Upper lobe of left lung (tissue), 6 donors: ENCODE results near the gene ATXN7. TPM values are rescaled to one million over a fixed set of nuclear protein-coding genes. Genes with fewer than 3 reads are reported as not detected.

Experiments used
- ATAC-seq, 2 donors: fragments of 200-7000 bp; cut with Tn5 transposase; one replicate each; pipeline ENCODE4 v1.9.1; 2022; ENCODE audit warnings: mild to moderate bottlenecking in 2 of 2, moderate library complexity in 2 of 2; ENCODE audit not compliant: low FRiP score in 2 of 2
- DNase-seq, 2 donors: peaks; one replicate each; pipeline ENCODE4 v3.0.0-alpha.2; 2019 to 2020
- H3K27ac ChIP-seq, 4 donors: fragments of 200-600 bp; sonication (generic); one replicate each; pipeline ENCODE4 v1.5.1; 2016 to 2019
- H3K27me3 ChIP-seq, 4 donors: fragments of 200-600 bp; sonication (generic); one replicate each; pipeline ENCODE4 v1.5.1; 2017 to 2019
- H3K36me3 ChIP-seq, 4 donors: fragments of 200-600 bp; sonication (generic); one replicate each; pipeline ENCODE4 v1.5.1; 2016 to 2019
- H3K4me1 ChIP-seq, 4 donors: fragments of 200-600 bp; sonication (generic); one replicate each; pipeline ENCODE4 v1.5.1; 2018 to 2019
- H3K4me3 ChIP-seq, 4 donors: fragments of 200-600 bp; sonication (generic); one replicate each; pipeline ENCODE4 v1.5.1; 2017 to 2019; ENCODE audit warnings: mild to moderate bottlenecking in 2 of 4, moderate library complexity in 1 of 4
- H3K9me3 ChIP-seq, 4 donors: fragments of 200-600 bp; sonication (generic); one replicate each; pipeline ENCODE4 v1.5.1; 2018 to 2019
- CTCF ChIP-seq, 6 experiments: fragments of 450-650 bp in 4 of 6; fragments of 200-600 bp in 2 of 6; sonication (generic) in 2 of 6; IDR thresholded peaks; one replicate each; pipeline ENCODE4 v1.5.1; 2016 to 2019; ENCODE audit warnings: antibody characterized with exemption in 6 of 6
- EP300 ChIP-seq, 4 donors: sonication (generic); formaldehyde crosslinking; IDR thresholded peaks; one replicate each; pipeline ENCODE4 v1.5.1; 2017; ENCODE audit warnings: antibody characterized with exemption in 4 of 4, control low read depth in 2 of 4
- POLR2A ChIP-seq, 4 donors: fragments of 450-650 bp; IDR thresholded peaks; one replicate each; pipeline ENCODE4 v1.5.1; 2016 to 2017; ENCODE audit warnings: antibody characterized with exemption in 4 of 4, mild to moderate bottlenecking in 2 of 4
- POLR2AphosphoS5 ChIP-seq, 2 donors: sonication (generic); formaldehyde crosslinking; IDR thresholded peaks; one replicate each; pipeline ENCODE4 v1.5.1; 2017; ENCODE audit warnings: antibody characterized with exemption in 2 of 2
- WGBS, 2 donors: methylation state at CpG; one replicate each; pipeline ENCODE4 v1.1.5; 2017 to 2018; 5-methylcytosine and 5-hydroxymethylcytosine counted together
- total RNA-seq, 6 donors: library from RNA; depleted of rRNA in 4 of 6; stranded (reverse); fragments of >200 nt in 4 of 6; gene quantifications; one replicate each; pipeline versions ENCODE4 v1.1.0 to v1.2.1, GENCODE V29; 2016 to 2021
- donor health status: DM: no; HTN: no; CAD: no; lungs with moderate emphysema.
- donor health status: DM: no; HTN: yes; CAD: no; lungs with severe emphysema.

The ATXN7 gene
- total RNA-seq, 6 donors from 2014 or later: 29.5 to 83.8 (median 42.3) TPM

GRCh38 chr3:64031540-64032508, 168.2 kb downstream of the ATXN7 start:
- peaks cover 3 to 10% (median 6%) of the 10 kb centered on the region in 4 donors for H3K4me1 ChIP-seq
- no peaks in the 10 kb centered on the region for H3K36me3 ChIP-seq
- no peaks in the 10 kb centered on the region for H3K27me3 ChIP-seq
- TF ChIP-seq POLR2A (IDR thresholded peaks at IDR 0.05) (no peak), CTCF (IDR thresholded peaks at IDR 0.05) (no peak), POLR2AphosphoS5 (IDR thresholded peaks at IDR 0.05) (no peak), EP300 (IDR thresholded peaks at IDR 0.05) (no peak)
- 81 to 83% methylated on average over 13 of the region's 13 CpGs for WGBS, 2 donors
- H3K27ac ChIP-seq: no peak overlapping the region
- DNase-seq (no peak), ATAC-seq (no peak)
- no peak overlapping the region for H3K4me3 ChIP-seq
- no peaks in the 10 kb centered on the region for H3K9me3 ChIP-seq

GRCh38 chr3:64033069-64033468, 169.4 kb downstream of the ATXN7 start:
- Histone ChIP-seq H3K36me3 (no peaks in the 10 kb centered on the region), H3K4me1 (peaks cover 3 to 10% (median 6%) of the 10 kb centered on the region in 4 donors), H3K27ac (no peak overlapping the region), H3K27me3 (no peaks in the 10 kb centered on the region), H3K4me3 (no peak overlapping the region), H3K9me3 (no peaks in the 10 kb centered on the region)
- 90 to 91% methylated on average over 2 of the region's 2 CpGs for WGBS, 2 donors
- no peak for TF ChIP-seq POLR2AphosphoS5 (IDR thresholded peaks at IDR 0.05)
- TF ChIP-seq EP300 (IDR thresholded peaks at IDR 0.05): no peak
- no peak for TF ChIP-seq POLR2A (IDR thresholded peaks at IDR 0.05)
- TF ChIP-seq CTCF (IDR thresholded peaks at IDR 0.05): no peak
- DNase-seq (no peak), ATAC-seq (no peak)

- no peaks in the 10 kb centered on the region for H3K36me3 ChIP-seq
- no peak for TF ChIP-seq CTCF (IDR thresholded peaks at IDR 0.05)
- no peak for TF ChIP-seq EP300 (IDR thresholded peaks at IDR 0.05)
- no peak for TF ChIP-seq POLR2A (IDR thresholded peaks at IDR 0.05)
- TF ChIP-seq POLR2AphosphoS5 (IDR thresholded peaks at IDR 0.05): no peak
- no peaks in the 10 kb centered on the region for H3K4me1 ChIP-seq
- ATAC-seq: no peak
- no peaks in the 10 kb centered on the region for H3K9me3 ChIP-seq
- no peaks in the 10 kb centered on the region for H3K27me3 ChIP-seq
- no peak for DNase-seq
- no peak overlapping the region for H3K27ac ChIP-seq
- WGBS, 2 donors: 95 to 97% methylated on average over 7 of the region's 7 CpGs
- H3K4me3 ChIP-seq: no peak overlapping the region
Observed at GRCh38 chr3:64037084-64037483, 173.4 kb downstream of the ATXN7 start.

- 49 to 57% methylated on average over 4 of the region's 4 CpGs for WGBS, 2 donors
- H3K27ac ChIP-seq: no peak overlapping the region
- H3K9me3 ChIP-seq: no peaks in the 10 kb centered on the region
- H3K27me3 ChIP-seq: no peaks in the 10 kb centered on the region
- ATAC-seq (no peak), DNase-seq (no peak)
- H3K4me3 ChIP-seq: no peak overlapping the region
- TF ChIP-seq EP300 (IDR thresholded peaks at IDR 0.05): no peak
- TF ChIP-seq CTCF (IDR thresholded peaks at IDR 0.05): no peak
- no peak for TF ChIP-seq POLR2A (IDR thresholded peaks at IDR 0.05)
- TF ChIP-seq POLR2AphosphoS5 (IDR thresholded peaks at IDR 0.05): no peak
- H3K4me1 ChIP-seq: no peaks in the 10 kb centered on the region
- no peaks in the 10 kb centered on the region for H3K36me3 ChIP-seq
Observed at GRCh38 chr3:64038253-64038767, 174.6 kb downstream of the ATXN7 start.
